ENCODE results near the gene SLC7A14.

SLC7A14 gene

DNA sequence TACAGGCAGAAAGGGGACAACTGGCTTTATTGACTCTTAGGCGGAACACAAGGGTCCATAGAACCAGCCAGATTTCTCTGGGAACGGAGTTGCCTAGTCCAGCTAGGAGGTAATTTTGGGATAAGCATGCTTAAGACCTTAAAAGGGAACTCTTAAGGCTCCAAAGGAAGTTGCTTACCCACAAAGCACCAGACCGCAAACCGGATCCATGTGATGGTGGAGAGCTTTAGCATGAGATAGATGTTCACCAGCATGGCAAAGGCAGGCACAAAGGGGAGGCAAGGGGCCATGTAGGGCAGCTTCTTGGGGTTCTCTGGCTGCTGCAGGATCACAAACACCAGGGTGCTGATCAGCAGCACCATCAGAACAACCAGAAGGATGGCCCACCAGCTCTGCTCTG, 105.8 kb downstream of the SLC7A14 start:
- TF ChIP-seq CTCF (IDR thresholded peaks at IDR 0.05; ENCODE audit: insufficient read depth, low read depth, low read length, missing control alignments) = no peak
- H3K4me3 ChIP-seq (ENCODE audit: low read length) = no peak overlapping the region
- no peak for DNase-seq (ENCODE audit: low read depth)

- no peak overlapping the region for H3K4me3 ChIP-seq (ENCODE audit: low read length)
- TF ChIP-seq CTCF (IDR thresholded peaks at IDR 0.05; ENCODE audit: insufficient read depth, low read depth, low read length, missing control alignments) = no peak
- DNase-seq (ENCODE audit: low read depth) = peak; percentile 41
Observed at GRCh38 chr3:170477395-170477794, 108.5 kb downstream of the SLC7A14 start.

DNA sequence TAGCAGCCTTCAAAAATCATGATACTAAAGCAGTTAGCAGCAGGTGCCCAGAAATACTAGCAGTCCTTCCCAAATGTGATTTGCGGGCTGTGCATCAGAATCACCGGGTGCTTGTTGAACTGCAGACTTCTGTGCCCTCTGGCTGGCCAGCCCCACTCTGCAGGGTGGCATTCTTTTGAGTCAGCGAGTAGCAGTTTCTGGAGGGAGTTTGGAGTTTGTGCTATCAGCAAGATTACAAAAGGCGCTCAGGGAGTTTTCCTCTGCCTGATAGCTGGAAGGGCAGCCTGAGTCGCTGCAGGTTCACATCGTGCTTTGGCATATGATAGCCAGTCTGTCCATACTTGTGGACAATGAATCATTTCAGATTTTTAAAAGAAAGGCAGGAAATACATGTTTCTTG, 109.6 kb downstream of the SLC7A14 start:
- H3K4me3 ChIP-seq (ENCODE audit: low read length) = no peak overlapping the region
- peak; percentile 11 for DNase-seq (ENCODE audit: low read depth)
- no peak for TF ChIP-seq CTCF (IDR thresholded peaks at IDR 0.05; ENCODE audit: insufficient read depth, low read depth, low read length, missing control alignments)

- no peak overlapping the region for H3K4me3 ChIP-seq (ENCODE audit: low read length)
- DNase-seq (ENCODE audit: low read depth) = no peak
- TF ChIP-seq CTCF (IDR thresholded peaks at IDR 0.05; ENCODE audit: insufficient read depth, low read depth, low read length, missing control alignments) = no peak
Observed at GRCh38 chr3:170475092-170475685, 110.7 kb downstream of the SLC7A14 start.

GRCh38 chr3:170473358-170473757, 112.5 kb downstream of the SLC7A14 start:
- no peak for TF ChIP-seq CTCF (IDR thresholded peaks at IDR 0.05; ENCODE audit: insufficient read depth, low read depth, low read length, missing control alignments)
- no peak for DNase-seq (ENCODE audit: low read depth)
- no peak overlapping the region for H3K4me3 ChIP-seq (ENCODE audit: low read length)

DNA sequence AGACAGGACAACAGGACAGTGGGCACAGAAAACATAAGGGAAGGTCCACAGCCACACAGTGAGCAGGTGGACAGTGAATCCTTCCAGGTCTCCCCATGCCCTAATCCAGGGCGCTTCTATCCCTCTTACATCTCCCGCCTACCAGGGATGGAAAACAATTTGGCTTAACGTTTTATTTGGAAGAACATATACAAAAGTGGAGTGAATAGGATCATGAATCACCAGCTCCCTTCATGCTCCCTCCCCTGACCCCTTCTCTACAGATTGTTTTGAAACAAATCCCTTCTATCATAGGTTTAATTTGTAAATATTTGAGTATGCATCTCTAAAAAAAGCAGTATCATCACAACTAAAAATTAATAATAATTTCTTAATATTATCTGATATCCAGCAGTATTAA, 114.7 kb downstream of the SLC7A14 start:
- DNase-seq (ENCODE audit: low read depth) = no peak
- H3K4me3 ChIP-seq (ENCODE audit: low read length) = no peak overlapping the region
- TF ChIP-seq CTCF (IDR thresholded peaks at IDR 0.05; ENCODE audit: insufficient read depth, low read depth, low read length, missing control alignments) = no peak
